ENCODE results near the gene PPM1H. TPM values are rescaled to one million over a fixed set of nuclear protein-coding genes. Genes with fewer than 3 reads are reported as not detected.

Gene PPM1H
- total RNA-seq, 1 experiment from 2014 or later: 37.1 TPM

- TF ChIP-seq ERG (CRISPR knock-in tag; IDR thresholded peaks at IDR 0.05) (no peak), ZNF416 (CRISPR knock-in tag; IDR thresholded peaks at IDR 0.05) (no peak)
Measured at GRCh38 chr12:62832027-62832426, 102.9 kb downstream of the PPM1H start (continued).

DNA sequence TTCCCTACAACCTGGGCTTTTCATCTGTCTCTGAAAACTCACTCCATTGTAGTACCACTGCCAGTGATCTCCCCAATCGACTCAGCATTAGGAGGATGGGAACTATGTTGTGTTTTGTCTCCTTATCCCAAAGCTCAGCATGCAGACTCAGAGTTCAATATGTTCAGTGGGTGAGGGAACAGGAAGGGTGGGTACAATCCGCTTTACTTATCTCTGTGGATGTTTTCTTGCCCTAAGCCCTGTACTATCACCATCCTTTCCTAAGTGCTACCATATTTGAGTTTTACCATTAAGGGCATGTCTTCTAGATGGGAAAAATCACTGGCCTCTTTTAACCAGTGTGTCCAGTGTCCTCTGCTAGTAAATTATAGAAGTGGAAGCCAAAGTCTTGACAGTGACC is 107.1 kb downstream of the PPM1H start:
- no peak for ATAC-seq
- TF ChIP-seq ZNF232 (CRISPR knock-in tag; IDR thresholded peaks at IDR 0.05) (no peak), CBFB (CRISPR knock-in tag; IDR thresholded peaks at IDR 0.05; ENCODE audit: low read depth) (no peak), ZNF512 (CRISPR knock-in tag; IDR thresholded peaks at IDR 0.05; ENCODE audit: borderline replicate concordance) (no peak), NFATC4 (CRISPR knock-in tag; IDR thresholded peaks at IDR 0.05) (no peak), ATF1 (CRISPR knock-in tag; IDR thresholded peaks at IDR 0.05) (no peak)
- H3K4me3 Mint-ChIP-seq: no peak overlapping the region
- peaks cover 18% of the 10 kb centered on the region for H3K36me3 Mint-ChIP-seq
- H3K9me3 Mint-ChIP-seq: 0 out of 2 replicates have a peak, but pooled peaks cover 4% of the 10 kb centered on the region
- no peak for DNase-seq (ENCODE audit: low spot score)
- ChIA-PET POLR2A (no interaction called here), CTCF (no interaction called here)
- no peaks in the 10 kb centered on the region for H3K27me3 Mint-ChIP-seq (ENCODE audit: low read depth)
- H3K27ac Mint-ChIP-seq: no peak overlapping the region
- H3K4me1 Mint-ChIP-seq: no peaks in the 10 kb centered on the region

- TF ChIP-seq, protein P1, sequence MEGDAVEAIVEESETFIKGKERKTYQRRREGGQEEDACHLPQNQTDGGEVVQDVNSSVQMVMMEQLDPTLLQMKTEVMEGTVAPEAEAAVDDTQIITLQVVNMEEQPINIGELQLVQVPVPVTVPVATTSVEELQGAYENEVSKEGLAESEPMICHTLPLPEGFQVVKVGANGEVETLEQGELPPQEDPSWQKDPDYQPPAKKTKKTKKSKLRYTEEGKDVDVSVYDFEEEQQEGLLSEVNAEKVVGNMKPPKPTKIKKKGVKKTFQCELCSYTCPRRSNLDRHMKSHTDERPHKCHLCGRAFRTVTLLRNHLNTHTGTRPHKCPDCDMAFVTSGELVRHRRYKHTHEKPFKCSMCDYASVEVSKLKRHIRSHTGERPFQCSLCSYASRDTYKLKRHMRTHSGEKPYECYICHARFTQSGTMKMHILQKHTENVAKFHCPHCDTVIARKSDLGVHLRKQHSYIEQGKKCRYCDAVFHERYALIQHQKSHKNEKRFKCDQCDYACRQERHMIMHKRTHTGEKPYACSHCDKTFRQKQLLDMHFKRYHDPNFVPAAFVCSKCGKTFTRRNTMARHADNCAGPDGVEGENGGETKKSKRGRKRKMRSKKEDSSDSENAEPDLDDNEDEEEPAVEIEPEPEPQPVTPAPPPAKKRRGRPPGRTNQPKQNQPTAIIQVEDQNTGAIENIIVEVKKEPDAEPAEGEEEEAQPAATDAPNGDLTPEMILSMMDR (IDR thresholded peaks at IDR 0.05): no peak
- no peak for TF ChIP-seq E2F1 (CRISPR knock-in tag; IDR thresholded peaks at IDR 0.05)
- TF ChIP-seq SOX15 (CRISPR knock-in tag; IDR thresholded peaks at IDR 0.05): no peak
- no peak for TF ChIP-seq OVOL2 (CRISPR knock-in tag; IDR thresholded peaks at IDR 0.05; ENCODE audit: borderline replicate concordance)
- ATAC-seq (peak; percentile 87), DNase-seq (ENCODE audit: low spot score) (no peak)
- CTCF ChIA-PET: no interaction called here
- Mint-ChIP-seq H3K27ac (no peak overlapping the region), H3K4me1 (no peaks in the 10 kb centered on the region), H3K9me3 (0 out of 2 replicates have a peak, but pooled peaks cover 4% of the 10 kb centered on the region), H3K36me3 (peaks cover 18% of the 10 kb centered on the region), H3K4me3 (no peak overlapping the region), H3K27me3 (ENCODE audit: low read depth) (no peaks in the 10 kb centered on the region)
- POLR2A ChIA-PET: no interaction called here
Measured at GRCh38 chr12:62827042-62827441, 107.9 kb downstream of the PPM1H start.

DNA sequence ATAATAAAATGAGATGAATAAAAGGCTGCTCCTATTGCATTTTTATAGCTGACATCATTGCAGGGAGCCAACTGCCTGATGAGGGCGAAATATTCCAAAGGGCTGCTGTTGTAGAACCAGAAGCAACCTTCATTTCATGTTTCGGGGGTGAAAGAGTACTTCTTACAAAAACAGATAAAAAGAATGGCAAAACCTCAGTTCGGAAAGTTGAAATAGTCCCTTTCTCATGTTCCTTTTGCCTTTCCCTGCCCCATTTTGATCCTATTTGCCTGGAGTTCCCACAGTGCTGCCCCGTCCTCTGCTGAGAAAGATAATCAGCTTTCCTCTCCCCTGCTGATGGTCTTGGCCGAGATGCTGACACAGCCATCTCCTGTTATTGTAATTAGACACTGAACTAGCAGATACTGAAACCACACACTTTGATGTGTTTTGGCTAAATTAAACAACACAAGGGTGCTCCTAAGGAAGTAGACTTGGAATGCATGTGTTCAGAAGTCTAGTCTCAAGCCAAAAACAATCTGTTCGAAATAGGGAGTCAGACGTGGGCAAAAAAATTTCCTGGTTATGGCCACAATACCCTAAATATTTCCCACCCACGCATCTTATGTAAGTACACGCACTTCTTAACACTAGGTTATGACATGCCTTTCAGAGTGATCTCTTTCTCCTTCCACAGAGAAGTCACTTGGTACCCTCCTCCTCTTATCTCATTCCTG is 117.2 kb downstream of the PPM1H start:
- CTCF ChIA-PET: interaction anchor here (0.6 to 4.1 kb wide), 7 partner anchors 17 to 251 kb away, joined by 3 to 26 read pairs (median 4); no protein-coding TSS in a partner anchor
- H3K9me3 Mint-ChIP-seq: no peaks in the 10 kb centered on the region
- H3K36me3 Mint-ChIP-seq: peaks cover 2% of the 10 kb centered on the region; the same call in 1 of the 2 replicates
- POLR2A ChIA-PET: no interaction called here
- H3K4me1 Mint-ChIP-seq: peaks cover 18% of the 10 kb centered on the region
- no peaks in the 10 kb centered on the region for H3K27me3 Mint-ChIP-seq (ENCODE audit: low read depth)
- no peak for TF ChIP-seq GABPB1 (CRISPR knock-in tag; IDR thresholded peaks at IDR 0.05)
- TF ChIP-seq ZNF121 (CRISPR knock-in tag; IDR thresholded peaks at IDR 0.05): peak; percentile 78
- no peak for TF ChIP-seq ATF6 (CRISPR knock-in tag; IDR thresholded peaks at IDR 0.05)
- TF ChIP-seq ZNF138 (CRISPR knock-in tag; conservative IDR thresholded peaks at IDR 0.05): no peak
- no peak for TF ChIP-seq MLX (CRISPR knock-in tag; IDR thresholded peaks at IDR 0.05)
- TF ChIP-seq, protein P2, sequence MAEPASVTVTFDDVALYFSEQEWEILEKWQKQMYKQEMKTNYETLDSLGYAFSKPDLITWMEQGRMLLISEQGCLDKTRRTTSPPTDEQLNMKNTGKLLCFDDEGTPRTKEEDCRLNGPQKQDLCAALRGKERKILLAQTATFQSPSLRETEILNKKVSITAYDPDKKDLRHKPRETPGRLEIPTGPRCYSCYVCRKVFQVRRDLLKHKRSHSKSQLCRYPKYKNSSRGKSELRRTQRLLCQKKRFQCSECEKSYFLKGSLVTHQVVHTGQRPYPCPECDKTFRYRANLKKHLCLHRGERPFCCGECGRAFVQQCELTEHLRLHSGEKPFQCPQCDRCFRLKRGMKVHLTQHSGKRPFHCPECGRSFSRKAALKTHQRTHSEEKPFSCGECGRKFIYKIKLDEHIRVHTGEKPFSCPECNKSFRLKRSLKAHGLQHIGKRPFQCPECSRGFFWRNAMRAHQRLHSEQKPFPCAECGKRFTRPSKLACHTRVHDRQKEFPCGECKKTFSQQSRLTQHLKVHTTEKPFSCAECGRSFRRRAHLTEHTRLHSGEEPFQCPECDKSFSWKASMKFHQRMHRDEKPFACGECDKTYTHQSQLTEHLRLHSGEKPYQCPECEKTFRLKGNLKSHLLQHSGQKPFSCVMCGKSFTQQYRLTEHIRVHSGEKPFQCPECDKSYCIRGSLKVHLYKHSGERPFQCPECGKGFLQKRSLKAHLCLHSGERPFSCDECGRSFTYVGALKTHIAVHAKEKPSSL (CRISPR knock-in tag; conservative IDR thresholded peaks at IDR 0.05): no peak
- ATAC-seq (peak; percentile 39), DNase-seq (ENCODE audit: low spot score) (no peak)
- no peak overlapping the region for H3K4me3 Mint-ChIP-seq
- peak overlapping the region; percentile 75 for H3K27ac Mint-ChIP-seq

Data from WTC11 (cell line).